Measurements from ENCODE around the gene SGSM1. TPM values are rescaled to one million over a fixed set of nuclear protein-coding genes. Genes with fewer than 3 reads are reported as not detected.

The SGSM1 gene
- total and polyA plus RNA-seq, 2 of the 4 experiments (the other 2 are of a cell fraction): not detected

GRCh38 chr22:24760708-24761306 lies 45.2 kb upstream of the SGSM1 start:
- H3K9me3 ChIP-seq (ENCODE audit: control insufficient read depth, insufficient read depth, low read length): no peaks in the 10 kb centered on the region
- CTCF ChIA-PET: no interaction called here
- no peak overlapping the region for H2BK20ac ChIP-seq (ENCODE audit: low read depth, low read length)
- H4K20me1 ChIP-seq (ENCODE audit: insufficient read depth, low read length): no peaks in the 10 kb centered on the region
- no peaks in the 10 kb centered on the region; the same call in 1 of the 2 replicates for H3K9me1 ChIP-seq (ENCODE audit: insufficient read depth, low read length)
- WGBS, 2 experiments (ENCODE audit: extremely low coverage in 2 of 2, insufficient read length in 1 of 2): 8% methylated on average over 1 of the region's 7 CpGs; no CpG with 5 or more reads in 1 of the 2 experiments
- DNase-seq: no peak
- no peak overlapping the region for H4K8ac ChIP-seq (ENCODE audit: low read depth in 2 of 2, low read length in 2 of 2)
- peak overlapping the region; percentile 13; the same call in 1 of the 3 replicates for H2BK15ac ChIP-seq (ENCODE audit: low read depth, low read length)
- TF ChIP-seq NFE2L2 (IDR thresholded peaks at IDR 0.05; ENCODE audit: low read depth, low read length) (no peak), BHLHE40 (IDR thresholded peaks at IDR 0.05; ENCODE audit: low read depth, low read length) (no peak), RFX5 (IDR thresholded peaks at IDR 0.05; ENCODE audit: low read depth, low read length) (no peak), CTCF (conservative IDR thresholded peaks at IDR 0.05; ENCODE audit: low read depth, low read length) (no peak), CHD1 (IDR thresholded peaks at IDR 0.05; ENCODE audit: low read depth, low read length) (no peak), ELK1 (IDR thresholded peaks at IDR 0.05; ENCODE audit: borderline replicate concordance, low read depth, low read length) (no peak), SMC3 (IDR thresholded peaks at IDR 0.05; ENCODE audit: low read depth, low read length) (no peak), POLR2A (IDR thresholded peaks at IDR 0.05; ENCODE audit: low read depth, low read length) (no peak), MXI1 (IDR thresholded peaks at IDR 0.05; ENCODE audit: borderline replicate concordance, low read depth, low read length) (no peak), FOS (IDR thresholded peaks at IDR 0.05; ENCODE audit: low read depth, low read length) (no peak), USF2 (IDR thresholded peaks at IDR 0.05; ENCODE audit: low read depth, low read length) (no peak), RAD21 (IDR thresholded peaks at IDR 0.05; ENCODE audit: low read length) (no peak), CEBPB (IDR thresholded peaks at IDR 0.05; ENCODE audit: low read depth, low read length) (no peak), MAFK (IDR thresholded peaks at IDR 0.05; ENCODE audit: low read depth, low read length) (no peak), RCOR1 (IDR thresholded peaks at IDR 0.05; ENCODE audit: insufficient replicate concordance, low read length) (no peak), MAZ (IDR thresholded peaks at IDR 0.05; ENCODE audit: borderline replicate concordance, low read depth, low read length) (no peak)
- no peak overlapping the region for H3K4me3 ChIP-seq (ENCODE audit: insufficient read depth, low read depth, low read length)
- no peak overlapping the region for H3K4ac ChIP-seq (ENCODE audit: low read depth, low read length)
- dilution Hi-C loops (cut with HindIII; ENCODE audit: low sequenced_read_pairs, unreplicated experiment) (no loop called here), in situ Hi-C loops (cut with MboI; ENCODE audit: low sequenced_read_pairs) (no loop called here), intact Hi-C loops (cut with micrococcal nuclease) (no loop called here)
- H4K91ac ChIP-seq (ENCODE audit: insufficient read depth, low read depth, low read length): no peak overlapping the region
- no TSS peak for BruUV-seq (replicated peaks)
- no peak overlapping the region for H3K9ac ChIP-seq (ENCODE audit: low read depth, low read length)
- ATAC-seq (ENCODE audit: low read depth): no peak
- no peak overlapping the region for H2AK5ac ChIP-seq (ENCODE audit: low read depth, low read length)
- H2BK5ac ChIP-seq (ENCODE audit: low read depth, low read length, poor library complexity, severe bottlenecking): no peak overlapping the region
- H2AK9ac ChIP-seq (replicated peaks; ENCODE audit: low read depth, low read length, poor library complexity): no peak overlapping the region
- H3K79me1 ChIP-seq (ENCODE audit: low read depth in 1 of 2, low read length in 2 of 2): no peaks in the 10 kb centered on the region
- H3K27me3 ChIP-seq (ENCODE audit: control insufficient read depth, insufficient read depth, low read length): peaks cover 8% of the 10 kb centered on the region; the same call in 1 of the 2 replicates
- no peak overlapping the region for H4K5ac ChIP-seq (ENCODE audit: low read depth, low read length)
- H3K14ac ChIP-seq (replicated peaks; ENCODE audit: low read depth, low read length): no peak overlapping the region
- no peaks in the 10 kb centered on the region for H3K36me3 ChIP-seq (ENCODE audit: control insufficient read depth, insufficient read depth, low read length)
- no peak overlapping the region for H2BK120ac ChIP-seq (ENCODE audit: low read depth, low read length)
- H3K23ac ChIP-seq (ENCODE audit: low read depth, low read length): no peak overlapping the region
- no peak overlapping the region for H3K56ac ChIP-seq (ENCODE audit: extremely low read depth, insufficient read depth, low read length)
- no peak overlapping the region for H3K27ac ChIP-seq (ENCODE audit: insufficient read depth, low read length)
- H3K4me1 ChIP-seq (ENCODE audit: control insufficient read depth, insufficient read depth, low read length): peaks cover 2% of the 10 kb centered on the region; the same call in 1 of the 2 replicates
- H3K18ac ChIP-seq (ENCODE audit: low read depth, low read length): no peak overlapping the region
- H2AFZ ChIP-seq (replicated peaks; ENCODE audit: low read length, poor library complexity): no peak overlapping the region
- POLR2A ChIA-PET (ENCODE audit: unreplicated experiment): no interaction called here
- H3K4me2 ChIP-seq (ENCODE audit: low read depth, low read length): no peak overlapping the region

Data from IMR-90 (cell line).